OCI-LY1 (cell line): ENCODE results near the gene NSDHL.

Experiments
- H2AFZ ChIP-seq: fragments of 200-600 bp; sonication (generic), shearing (Covaris generic); 2 replicates; pipeline ENCODE4 v1.6.0; 2014; ENCODE audit warnings: antibody characterized with exemption, mild to moderate bottlenecking, low read length
- H3F3A ChIP-seq: fragments of 200-600 bp; sonication (generic), shearing (Covaris generic); 2 replicates; pipeline ENCODE4 v1.6.0; 2014; ENCODE audit warnings: mild to moderate bottlenecking, antibody characterized with exemption, low read length, moderate library complexity; ENCODE audit not compliant: insufficient read depth
- H3K27ac ChIP-seq: fragments of 200-600 bp; sonication (generic); 2 replicates; pipeline ENCODE4 v1.5.1; 2014; ENCODE audit warnings: low read length, mixed run types, mild to moderate bottlenecking, low read depth; ENCODE audit not compliant: poor library complexity, severe bottlenecking
- H3K27me3 ChIP-seq: fragments of 200-600 bp; sonication (generic); 2 replicates; pipeline ENCODE4 v1.6.0; 2014; ENCODE audit warnings: antibody characterized with exemption, mild to moderate bottlenecking, low read length, moderate library complexity; ENCODE audit not compliant: insufficient read depth
- H3K36me3 ChIP-seq: fragments of 200-600 bp; sonication (generic); 2 replicates; pipeline ENCODE4 v1.6.1; 2014; ENCODE audit warnings: mild to moderate bottlenecking, antibody characterized with exemption, low read length, moderate library complexity, mixed read lengths; ENCODE audit not compliant: insufficient read depth
- H3K4me1 ChIP-seq: fragments of 200-600 bp; sonication (generic); 2 replicates; pipeline ENCODE4 v1.5.1; 2014; ENCODE audit warnings: mild to moderate bottlenecking, low read length, moderate library complexity; ENCODE audit not compliant: insufficient read depth, severe bottlenecking
- H3K4me2 ChIP-seq: fragments of 200-600 bp; sonication (generic), shearing (Covaris generic); 2 replicates; pipeline ENCODE4 v1.6.1; 2014; ENCODE audit warnings: low read length
- H3K4me3 ChIP-seq: fragments of 200-600 bp; sonication (generic); 2 replicates; pipeline ENCODE4 v1.5.1; 2014; ENCODE audit warnings: low read length, low read depth, mild to moderate bottlenecking, mixed read lengths; ENCODE audit not compliant: poor library complexity, severe bottlenecking
- H3K79me2 ChIP-seq: fragments of 200-600 bp; shearing (Covaris generic); 2 replicates; pipeline ENCODE4 v1.6.1; 2016; ENCODE audit warnings: mixed run types, low read length, mixed read lengths; ENCODE audit not compliant: insufficient read depth
- H3K9ac ChIP-seq: fragments of 200-600 bp; sonication (generic), shearing (Covaris generic); 2 replicates; pipeline ENCODE4 v1.6.1; 2014; ENCODE audit warnings: mild to moderate bottlenecking, low read length, mixed read lengths
- H3K9me2 ChIP-seq: fragments of 200-600 bp; sonication (generic), shearing (Covaris generic); 2 replicates; pipeline ENCODE4 v1.6.1; 2014; ENCODE audit warnings: low read depth, mild to moderate bottlenecking, low read length, mixed read lengths
- H3K9me3 ChIP-seq: fragments of 200-600 bp; shearing (Covaris generic); 2 replicates; pipeline ENCODE4 v1.6.1; 2014; ENCODE audit warnings: low read length, mixed read lengths
- H4K20me1 ChIP-seq: fragments of 200-600 bp; sonication (generic), shearing (Covaris generic); 2 replicates; pipeline ENCODE4 v1.6.0; 2016; ENCODE audit warnings: mild to moderate bottlenecking, low read length; ENCODE audit not compliant: insufficient read depth
- EZH2 ChIP-seq: fragments of 200-600 bp; sonication (generic), shearing (Covaris generic); IDR thresholded peaks from 2 replicates; pipeline ENCODE4 v1.8.0; 2017; ENCODE audit warnings: borderline replicate concordance, mixed run types, mild to moderate bottlenecking, antibody characterized with exemption, low read length, moderate library complexity, mixed read lengths
- TF ChIP-seq, protein P1 (sequence below): fragments of 200-600 bp; sonication (generic), shearing (Covaris generic); IDR thresholded peaks from 2 replicates; pipeline ENCODE4 v1.5.1; 2017; ENCODE audit warnings: mild to moderate bottlenecking, antibody characterized with exemption, low read length, moderate library complexity, mixed read lengths

The NSDHL gene

GRCh38 chrX:152912641-152913040, 81.8 kb downstream of the NSDHL start:
- no peaks in the 10 kb centered on the region for H3K36me3 ChIP-seq
- no peaks in the 10 kb centered on the region for H3K27me3 ChIP-seq
- no peaks in the 10 kb centered on the region for H3K9me2 ChIP-seq
- no peaks in the 10 kb centered on the region for H3K9me3 ChIP-seq
- H3K4me2 ChIP-seq: no peak overlapping the region
- H3K79me2 ChIP-seq: no peaks in the 10 kb centered on the region
- no peak overlapping the region for H3K27ac ChIP-seq
- H2AFZ ChIP-seq: no peak overlapping the region
- TF ChIP-seq EZH2: no peak
- TF ChIP-seq, protein P1, sequence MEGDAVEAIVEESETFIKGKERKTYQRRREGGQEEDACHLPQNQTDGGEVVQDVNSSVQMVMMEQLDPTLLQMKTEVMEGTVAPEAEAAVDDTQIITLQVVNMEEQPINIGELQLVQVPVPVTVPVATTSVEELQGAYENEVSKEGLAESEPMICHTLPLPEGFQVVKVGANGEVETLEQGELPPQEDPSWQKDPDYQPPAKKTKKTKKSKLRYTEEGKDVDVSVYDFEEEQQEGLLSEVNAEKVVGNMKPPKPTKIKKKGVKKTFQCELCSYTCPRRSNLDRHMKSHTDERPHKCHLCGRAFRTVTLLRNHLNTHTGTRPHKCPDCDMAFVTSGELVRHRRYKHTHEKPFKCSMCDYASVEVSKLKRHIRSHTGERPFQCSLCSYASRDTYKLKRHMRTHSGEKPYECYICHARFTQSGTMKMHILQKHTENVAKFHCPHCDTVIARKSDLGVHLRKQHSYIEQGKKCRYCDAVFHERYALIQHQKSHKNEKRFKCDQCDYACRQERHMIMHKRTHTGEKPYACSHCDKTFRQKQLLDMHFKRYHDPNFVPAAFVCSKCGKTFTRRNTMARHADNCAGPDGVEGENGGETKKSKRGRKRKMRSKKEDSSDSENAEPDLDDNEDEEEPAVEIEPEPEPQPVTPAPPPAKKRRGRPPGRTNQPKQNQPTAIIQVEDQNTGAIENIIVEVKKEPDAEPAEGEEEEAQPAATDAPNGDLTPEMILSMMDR: no peak
- H3K9ac ChIP-seq: no peak overlapping the region
- no peak overlapping the region for H3K4me3 ChIP-seq
- no peaks in the 10 kb centered on the region for H4K20me1 ChIP-seq
- H3K4me1 ChIP-seq: no peaks in the 10 kb centered on the region
- no peaks in the 10 kb centered on the region for H3F3A ChIP-seq

GRCh38 chrX:152913346-152913745, 82.5 kb downstream of the NSDHL start:
- Histone ChIP-seq H3K9ac (no peak overlapping the region), H3K27ac (no peak overlapping the region), H3K4me2 (no peak overlapping the region), H3K27me3 (no peaks in the 10 kb centered on the region), H3K79me2 (no peaks in the 10 kb centered on the region), H3K9me3 (no peaks in the 10 kb centered on the region), H3K4me1 (peaks cover 7% of the 10 kb centered on the region), H3K36me3 (no peaks in the 10 kb centered on the region), H2AFZ (no peak overlapping the region), H3K4me3 (no peak overlapping the region), H3K9me2 (no peaks in the 10 kb centered on the region), H4K20me1 (no peaks in the 10 kb centered on the region), H3F3A (no peaks in the 10 kb centered on the region)
- no peak for TF ChIP-seq EZH2

DNA sequence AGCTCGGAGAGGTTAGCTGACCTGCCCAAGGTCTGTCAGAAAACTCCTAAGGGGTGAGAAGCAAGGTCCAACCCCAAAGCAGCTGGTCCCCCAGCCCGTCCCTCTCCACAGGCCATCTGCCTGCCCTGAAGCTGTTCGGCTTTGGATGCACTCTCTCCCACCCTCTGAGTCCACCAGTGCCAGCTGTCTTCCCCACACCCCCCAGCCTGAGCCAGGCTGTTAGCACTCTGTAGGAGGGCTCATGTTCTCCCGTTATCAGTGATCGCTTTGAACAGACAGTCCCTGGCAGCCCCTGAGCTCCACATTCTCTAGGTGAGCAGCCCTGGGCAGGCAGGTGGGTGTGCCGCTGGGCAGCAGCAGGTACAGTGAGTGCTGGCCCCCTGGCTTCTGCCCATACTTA, 83.0 kb downstream of the NSDHL start:
- Histone ChIP-seq H3K9me3 (no peaks in the 10 kb centered on the region), H3K27ac (no peak overlapping the region), H3K27me3 (no peaks in the 10 kb centered on the region), H3K36me3 (no peaks in the 10 kb centered on the region), H4K20me1 (no peaks in the 10 kb centered on the region), H3K4me1 (peaks cover 7% of the 10 kb centered on the region), H3K4me2 (no peak overlapping the region), H3K79me2 (no peaks in the 10 kb centered on the region), H3K9me2 (no peaks in the 10 kb centered on the region), H2AFZ (no peak overlapping the region), H3K4me3 (no peak overlapping the region), H3F3A (no peaks in the 10 kb centered on the region), H3K9ac (no peak overlapping the region)
- TF ChIP-seq, protein P1: no peak
- TF ChIP-seq EZH2: no peak

GRCh38 chrX:152915541-152916241, 84.8 kb downstream of the NSDHL start:
- Histone ChIP-seq H3K27me3 (no peaks in the 10 kb centered on the region), H3K27ac (no peak overlapping the region), H4K20me1 (no peaks in the 10 kb centered on the region), H3K4me3 (no peak overlapping the region), H3K36me3 (no peaks in the 10 kb centered on the region), H3K4me1 (peaks cover 7% of the 10 kb centered on the region), H3K79me2 (no peaks in the 10 kb centered on the region), H3K9ac (no peak overlapping the region), H3K9me3 (no peaks in the 10 kb centered on the region), H3K9me2 (no peaks in the 10 kb centered on the region), H3F3A (no peaks in the 10 kb centered on the region), H2AFZ (no peak overlapping the region), H3K4me2 (no peak overlapping the region)
- TF ChIP-seq, protein P1: peak; percentile 68
- TF ChIP-seq EZH2: no peak
